Lung microvascular endothelial cell (primary cell): ENCODE data around the gene TLR10. TPM values are rescaled to one million over a fixed set of nuclear protein-coding genes. Genes with fewer than 3 reads are reported as not detected.
"Not testable (repeated sequence)": the region's sequence is repeated elsewhere in the genome, so short reads cannot be mapped to it uniquely, and the experiment has no call there.

Source experiments
- DNase-seq, 2 donors: peaks; one replicate each; pipeline versions ENCODE4 v3.0.0 to v3.0.0-alpha.2; 2010; ENCODE audit warnings: low read depth in 2 of 2
- total RNA-seq: library from RNA; depleted of rRNA; stranded (reverse); fragments of >200 nt; gene quantifications from 2 replicates; pipeline ENCODE4 v1.2.1, GENCODE V29; 2014

The TLR10 gene
- total RNA-seq, 1 donor from 2014 or later, result not detected

GRCh38 chr4:38802561-38803355, 20.0 kb upstream of the TLR10 start:
- no peak for DNase-seq

DNA sequence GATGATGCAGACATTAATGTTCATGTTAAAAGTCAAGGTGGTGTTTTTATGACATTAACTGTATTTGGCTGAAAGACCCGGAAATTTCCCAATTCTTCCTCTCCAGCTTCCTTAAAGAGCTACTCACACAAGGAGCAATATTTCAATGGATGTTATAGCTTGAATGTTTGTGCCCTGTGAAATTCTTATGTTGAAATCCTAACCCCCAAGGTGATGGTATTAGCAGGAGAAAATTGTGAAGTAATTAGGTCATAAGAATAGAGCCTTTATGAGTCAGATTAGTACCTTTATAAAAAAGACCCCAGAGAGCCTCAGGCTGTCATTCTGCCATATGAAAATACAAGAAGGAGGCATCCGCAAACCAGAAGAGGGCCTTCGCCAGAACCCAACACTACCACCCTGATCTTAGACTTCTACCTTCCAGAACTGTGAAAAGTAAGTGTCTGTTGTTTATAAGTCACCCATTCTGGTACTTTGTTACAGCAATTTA, 18.2 kb upstream of the TLR10 start:
- no peak for DNase-seq

DNA sequence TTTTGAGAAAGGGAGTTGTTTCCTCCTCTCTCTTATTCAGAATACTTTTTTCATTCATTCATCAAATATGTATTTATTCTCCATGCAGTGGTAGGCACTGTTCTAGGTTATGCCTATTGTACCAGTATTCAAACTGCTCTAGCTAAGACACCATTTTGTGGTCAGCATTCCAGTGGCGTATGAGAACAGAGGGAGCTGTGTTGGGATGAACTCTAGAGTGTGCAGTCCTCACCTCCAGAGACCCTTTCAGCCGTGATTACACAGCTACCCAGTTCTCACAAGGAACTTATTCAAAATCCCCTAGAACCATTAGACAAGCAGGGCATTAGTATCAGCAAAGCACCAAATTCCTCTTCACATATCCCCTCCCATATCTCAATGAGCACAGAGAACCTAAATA, 17.6 kb upstream of the TLR10 start:
- DNase-seq, result no peak

DNA sequence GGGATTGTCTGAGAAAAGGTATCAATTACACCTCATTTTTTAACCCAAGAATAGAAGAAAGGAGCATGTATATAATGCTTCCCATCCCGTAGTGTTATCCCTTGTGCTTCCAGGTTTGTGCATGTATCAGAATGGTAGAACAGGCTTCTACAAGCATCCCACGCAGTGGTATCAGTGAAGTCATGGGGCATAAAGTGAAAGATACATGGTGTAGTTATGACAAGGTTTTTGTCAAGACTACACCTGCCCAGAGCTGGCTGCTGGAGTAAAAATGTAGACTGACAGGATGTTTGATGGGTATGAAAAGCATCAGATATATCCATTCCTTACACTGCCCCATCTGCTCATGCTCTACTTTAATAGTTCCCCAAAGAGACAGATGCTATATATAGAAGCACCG, 12.3 kb upstream of the TLR10 start:
- DNase-seq, result no peak

DNA sequence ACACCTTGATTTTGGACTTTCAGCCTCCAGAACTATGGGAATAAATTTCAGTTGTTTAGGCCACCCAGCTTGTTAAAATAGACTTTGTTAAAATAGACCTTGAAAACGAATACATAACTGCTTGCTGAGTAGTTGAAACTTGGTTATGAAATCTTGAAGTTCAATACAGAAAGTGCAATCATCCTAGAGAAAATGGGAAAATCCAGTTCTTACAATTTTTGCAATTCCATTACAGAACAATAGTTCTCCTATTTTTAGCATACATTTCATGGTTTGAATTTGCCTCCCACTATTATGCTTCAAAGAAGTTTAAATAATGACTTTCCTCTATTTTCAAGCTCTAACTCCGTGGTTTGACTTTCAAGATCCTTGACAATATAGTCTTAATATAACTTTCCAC, 11.3 kb upstream of the TLR10 start:
- no peak for DNase-seq

- no peak for DNase-seq
Observed at GRCh38 chr4:38791010-38791409, 8.2 kb upstream of the TLR10 start.

- DNase-seq, result peak in 1 of 2 donors; percentile 90
Observed at GRCh38 chr4:38788317-38788716, 5.5 kb upstream of the TLR10 start.

DNA sequence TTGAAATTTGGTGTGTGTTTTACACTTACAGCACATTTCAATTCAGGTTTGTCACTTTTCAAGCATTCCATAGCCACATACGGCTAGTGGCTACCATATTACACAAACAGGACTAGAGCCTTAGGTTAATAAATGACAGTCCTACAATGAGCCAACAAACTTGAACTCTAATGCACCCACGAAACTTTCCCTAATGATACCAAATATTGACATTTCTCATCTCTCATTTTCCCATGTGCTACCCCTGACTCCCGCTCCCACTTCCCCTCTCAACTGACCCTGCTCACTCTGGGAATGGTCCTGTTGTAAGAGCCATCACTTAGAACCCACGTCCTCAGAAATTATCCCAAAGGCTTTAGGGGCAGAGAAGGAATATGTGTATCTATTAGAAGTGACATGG, 4.9 kb upstream of the TLR10 start:
- no peak for DNase-seq

DNA sequence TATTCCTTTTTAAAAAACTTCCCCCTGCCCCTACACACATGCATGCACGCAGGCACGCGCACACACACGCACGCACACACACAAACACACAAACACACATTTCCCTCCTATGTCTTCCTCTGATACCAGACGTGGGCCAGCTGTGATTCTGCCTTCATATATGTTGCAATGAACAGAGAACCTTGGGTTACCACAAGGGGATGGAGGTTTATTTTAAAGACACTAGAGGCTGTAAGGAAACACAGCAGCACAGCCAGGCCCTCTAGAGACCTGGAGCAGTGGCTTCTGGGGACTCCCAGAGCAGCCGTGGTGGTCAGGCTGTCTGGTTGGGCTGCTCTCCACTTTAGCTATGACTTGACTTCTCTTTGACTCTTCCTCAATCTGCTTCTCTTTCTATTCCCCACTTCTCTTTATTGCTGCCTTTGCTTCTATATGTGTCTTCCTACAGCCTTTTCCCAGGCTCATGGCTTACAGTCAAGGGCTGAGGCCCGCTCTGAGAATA, 3.2 kb upstream of the TLR10 start:
- no peak for DNase-seq

DNA sequence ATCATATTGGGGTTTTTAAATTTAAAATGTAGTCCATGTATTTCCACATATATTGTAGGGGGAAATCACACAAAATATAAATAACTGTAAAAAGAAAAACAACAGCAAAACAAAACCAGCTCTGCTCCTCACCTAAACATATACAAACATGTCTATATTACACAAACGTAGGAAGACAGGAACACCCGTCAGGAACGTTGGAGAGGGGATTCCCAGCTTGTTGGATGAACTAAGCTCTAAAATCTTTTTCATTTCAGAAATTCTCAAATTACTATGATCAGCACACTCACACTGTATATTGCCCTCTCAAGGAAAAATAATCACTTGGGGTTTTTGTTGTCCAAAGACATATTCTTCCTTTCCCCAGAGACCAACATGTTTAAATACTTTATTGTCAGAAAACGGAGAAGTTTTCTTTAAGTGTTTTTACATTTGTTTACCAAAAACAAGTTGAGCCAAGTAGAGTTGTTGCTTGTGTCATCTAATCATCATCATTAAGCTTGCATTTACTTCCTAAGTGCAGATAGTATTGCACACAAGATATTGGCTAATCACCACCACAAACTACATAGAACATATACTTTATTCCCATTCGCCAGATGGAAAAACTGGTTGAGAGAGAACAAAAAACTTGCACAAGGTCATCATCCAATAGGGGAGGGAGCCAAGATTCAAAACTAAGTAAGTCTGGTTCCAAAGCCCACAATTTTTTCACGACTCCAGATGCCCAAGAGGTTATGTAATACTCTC, 2.4 kb upstream of the TLR10 start:
- DNase-seq, result no peak

GRCh38 chr4:38784141-38784540, 1.4 kb upstream of the TLR10 start:
- no peak for DNase-seq

GRCh38 chr4:38783109-38783460, 295 bp upstream of the TLR10 start:
- no peak for DNase-seq

GRCh38 chr4:38781854-38782261, 932 bp downstream of the TLR10 start:
- no peak for DNase-seq

DNA sequence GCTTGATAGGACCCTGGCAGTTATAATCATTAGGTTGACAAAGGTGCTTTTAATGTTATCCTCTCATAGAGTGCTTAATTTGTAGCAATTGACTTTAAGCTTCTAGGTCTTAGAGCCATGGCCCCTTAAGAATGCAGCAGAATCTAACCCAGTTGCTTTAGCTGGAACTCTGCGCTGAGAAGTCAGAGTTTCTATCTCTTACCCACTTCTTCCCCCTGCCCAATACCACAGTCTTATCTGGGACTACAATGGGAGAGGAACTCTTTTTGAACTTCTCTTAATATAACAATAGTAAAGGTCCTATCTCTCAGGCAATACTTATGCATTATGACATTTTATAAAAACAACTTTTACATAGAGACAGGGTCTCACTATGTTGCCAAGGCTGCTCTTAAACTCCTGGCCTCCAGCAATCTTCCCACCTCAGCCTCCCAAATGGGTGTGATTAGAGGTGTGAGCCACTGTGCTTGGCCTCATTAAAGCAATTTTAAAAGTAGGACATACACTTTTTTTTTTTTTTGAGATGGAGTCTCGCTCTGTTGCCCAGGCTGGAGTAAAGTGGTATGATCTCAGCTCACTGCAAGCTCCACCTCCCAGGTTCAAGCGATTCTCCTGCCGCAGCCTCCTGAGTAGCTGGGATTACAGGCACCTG, 1.8 kb downstream of the TLR10 start:
- DNase-seq, result no peak

GRCh38 chr4:38779790-38780189, 3.0 kb downstream of the TLR10 start:
- DNase-seq, result no peak

GRCh38 chr4:38777925-38778324, 4.9 kb downstream of the TLR10 start:
- not testable (repeated sequence) for DNase-seq

- DNase-seq, result no peak
Observed at GRCh38 chr4:38775326-38775725, 7.5 kb downstream of the TLR10 start.

DNA sequence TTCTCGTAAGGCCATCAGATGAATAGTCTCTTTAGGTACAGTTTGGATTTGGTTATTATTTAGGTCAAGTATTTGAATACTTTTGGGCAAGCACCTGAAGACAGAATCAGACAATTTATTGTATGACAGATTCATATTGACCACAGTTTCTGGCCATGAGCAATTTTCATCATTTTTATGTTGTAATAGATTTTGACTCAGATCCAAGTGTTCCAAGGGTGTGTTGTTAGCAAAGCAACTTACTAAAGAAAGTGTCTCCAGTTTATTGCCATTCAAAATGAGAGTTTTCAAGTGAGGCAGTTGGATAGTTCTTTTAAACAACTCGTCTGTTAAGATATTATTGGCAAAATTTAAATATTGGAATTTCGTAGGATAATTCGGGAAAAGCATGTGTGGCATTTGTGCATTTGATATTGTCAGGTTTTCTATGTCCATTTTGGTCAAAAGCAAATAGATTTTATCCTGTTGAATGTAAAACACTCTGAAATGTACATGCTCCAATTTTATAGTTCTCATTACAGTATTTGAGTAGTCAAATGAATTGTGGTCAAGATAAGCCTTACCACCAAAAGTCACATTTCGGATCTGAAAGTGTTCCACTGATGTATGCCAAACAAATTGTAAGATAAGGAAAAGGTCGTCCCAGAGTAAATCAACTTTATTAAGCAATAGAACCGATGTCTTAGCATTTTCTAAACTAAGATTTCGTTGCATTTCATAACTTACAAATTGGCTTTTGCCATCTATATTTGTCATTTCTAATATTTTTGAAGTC, 8.4 kb downstream of the TLR10 start:
- no peak for DNase-seq

- DNase-seq, result not testable (repeated sequence)
Observed at GRCh38 chr4:38770281-38770680, 12.5 kb downstream of the TLR10 start.

- DNase-seq, result no peak
Observed at GRCh38 chr4:38769857-38770256, 12.9 kb downstream of the TLR10 start.

- no peak for DNase-seq
Observed at GRCh38 chr4:38769441-38769840, 13.3 kb downstream of the TLR10 start.
